Activated CD4-positive, alpha-beta T cell treated with anti-CD3 and anti-CD28 coated beads, Interleukin-2, amount 50 U/mL, for 16 hours (primary cell): ENCODE results near the gene OSBPL5.
A peak's percentile ranks its signal among the peaks of the same experiment; 100 is the strongest.

ENCODE experiments used
- DNase-seq: peaks from one replicate; pipeline ENCODE4 v3.0.0-alpha.2; 2020

The OSBPL5 gene

GRCh38 chr11:3165152-3165705 lies at the start of gene OSBPL5:
OSBPL5 (minus strand) TSS chr11:3165310; CDS start chr11:3129148, 36,162 bp downstream.
- peak; percentile 5 for DNase-seq

GRCh38 chr11:3214420-3214699 lies 49.2 kb upstream of the OSBPL5 start:
- DNase-seq: no peak

GRCh38 chr11:3213659-3214419 lies 48.7 kb upstream of the OSBPL5 start:
- no peak for DNase-seq

GRCh38 chr11:3208272-3208671 lies 43.2 kb upstream of the OSBPL5 start:
- DNase-seq: no peak

GRCh38 chr11:3207526-3208189 lies 42.5 kb upstream of the OSBPL5 start:
- no peak for DNase-seq

GRCh38 chr11:3206922-3207204 lies 41.8 kb upstream of the OSBPL5 start:
- DNase-seq: no peak

- DNase-seq: no peak
Observed at GRCh38 chr11:3206156-3206921, 41.2 kb upstream of the OSBPL5 start.

GRCh38 chr11:3205261-3206155 lies 40.4 kb upstream of the OSBPL5 start:
- no peak for DNase-seq

GRCh38 chr11:3204141-3205015 lies 39.3 kb upstream of the OSBPL5 start:
- no peak for DNase-seq

GRCh38 chr11:3203221-3204043 lies 38.3 kb upstream of the OSBPL5 start:
- DNase-seq: no peak

GRCh38 chr11:3202759-3203158 lies 37.6 kb upstream of the OSBPL5 start:
- DNase-seq: no peak

- no peak for DNase-seq
Observed at GRCh38 chr11:3202305-3202704, 37.2 kb upstream of the OSBPL5 start.

GRCh38 chr11:3201677-3202181 lies 36.6 kb upstream of the OSBPL5 start:
- no peak for DNase-seq

- DNase-seq: no peak
Observed at GRCh38 chr11:3201112-3201581, 36.0 kb upstream of the OSBPL5 start.

- DNase-seq: no peak
Observed at GRCh38 chr11:3200388-3201111, 35.4 kb upstream of the OSBPL5 start.

- no peak for DNase-seq
Observed at GRCh38 chr11:3199537-3200295, 34.6 kb upstream of the OSBPL5 start.

- DNase-seq: no peak
Observed at GRCh38 chr11:3198815-3199214, 33.7 kb upstream of the OSBPL5 start.

GRCh38 chr11:3197878-3198528 lies 32.9 kb upstream of the OSBPL5 start:
- DNase-seq: no peak
